Measurements from ENCODE around the gene ARID4B. TPM values are rescaled to one million over a fixed set of nuclear protein-coding genes. Genes with fewer than 3 reads are reported as not detected.
A peak's percentile ranks its signal among the peaks of the same experiment; 100 is the strongest.

ARID4B gene
- total RNA-seq, 1 donor from 2014 or later = 15.7 TPM

DNA sequence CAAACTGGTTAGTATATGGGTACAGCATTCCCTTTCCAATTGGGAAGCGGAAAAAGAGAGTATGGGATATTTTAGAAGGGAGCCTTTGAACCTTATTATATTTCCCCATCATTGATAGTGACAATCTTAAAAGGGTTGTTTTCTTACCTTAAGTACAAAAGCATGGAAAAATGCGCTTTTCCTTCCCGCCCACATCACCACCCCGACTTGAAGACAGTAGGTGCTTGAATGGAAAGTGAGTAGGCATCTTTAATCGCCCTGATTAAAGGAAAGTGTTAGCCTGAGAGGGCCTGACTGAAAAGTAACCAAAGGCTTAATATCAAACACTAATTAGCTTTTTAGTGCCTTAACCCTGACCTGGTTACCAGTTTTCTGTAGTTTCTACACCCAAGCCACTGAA, 15.7 kb upstream of the ARID4B start:
- TF ChIP-seq, protein P1, sequence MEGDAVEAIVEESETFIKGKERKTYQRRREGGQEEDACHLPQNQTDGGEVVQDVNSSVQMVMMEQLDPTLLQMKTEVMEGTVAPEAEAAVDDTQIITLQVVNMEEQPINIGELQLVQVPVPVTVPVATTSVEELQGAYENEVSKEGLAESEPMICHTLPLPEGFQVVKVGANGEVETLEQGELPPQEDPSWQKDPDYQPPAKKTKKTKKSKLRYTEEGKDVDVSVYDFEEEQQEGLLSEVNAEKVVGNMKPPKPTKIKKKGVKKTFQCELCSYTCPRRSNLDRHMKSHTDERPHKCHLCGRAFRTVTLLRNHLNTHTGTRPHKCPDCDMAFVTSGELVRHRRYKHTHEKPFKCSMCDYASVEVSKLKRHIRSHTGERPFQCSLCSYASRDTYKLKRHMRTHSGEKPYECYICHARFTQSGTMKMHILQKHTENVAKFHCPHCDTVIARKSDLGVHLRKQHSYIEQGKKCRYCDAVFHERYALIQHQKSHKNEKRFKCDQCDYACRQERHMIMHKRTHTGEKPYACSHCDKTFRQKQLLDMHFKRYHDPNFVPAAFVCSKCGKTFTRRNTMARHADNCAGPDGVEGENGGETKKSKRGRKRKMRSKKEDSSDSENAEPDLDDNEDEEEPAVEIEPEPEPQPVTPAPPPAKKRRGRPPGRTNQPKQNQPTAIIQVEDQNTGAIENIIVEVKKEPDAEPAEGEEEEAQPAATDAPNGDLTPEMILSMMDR (IDR thresholded peaks at IDR 0.05; ENCODE audit: borderline replicate concordance) = no peak
- intact Hi-C loops (cut with micrococcal nuclease) = no loop called here
- Histone ChIP-seq H3K4me1 (peaks cover 12% of the 10 kb centered on the region), H3K27me3 (ENCODE audit: low read depth) (no peaks in the 10 kb centered on the region), H3K27ac (replicated peaks) (no peak overlapping the region), H3K9me3 (replicated peaks) (no peaks in the 10 kb centered on the region), H3K4me3 (no peak overlapping the region), H3K36me3 (peaks cover 33% of the 10 kb centered on the region)
- DNase-seq = no peak

DNA sequence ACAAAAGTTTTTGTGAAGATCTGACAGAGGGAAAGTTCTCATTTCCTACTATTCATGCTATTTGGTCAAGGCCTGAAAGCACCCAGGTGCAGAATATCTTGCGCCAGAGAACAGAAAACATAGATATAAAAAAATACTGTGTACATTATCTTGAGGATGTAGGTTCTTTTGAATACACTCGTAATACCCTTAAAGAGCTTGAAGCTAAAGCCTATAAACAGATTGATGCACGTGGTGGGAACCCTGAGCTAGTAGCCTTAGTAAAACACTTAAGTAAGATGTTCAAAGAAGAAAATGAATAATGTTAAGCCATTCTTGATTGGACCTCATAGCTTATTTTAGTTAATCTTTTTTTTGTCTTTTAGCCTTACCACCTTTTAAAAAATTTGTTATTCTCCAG, 14.5 kb upstream of the ARID4B start:
- DNase-seq = no peak
- TF ChIP-seq, protein P1 (IDR thresholded peaks at IDR 0.05; ENCODE audit: borderline replicate concordance) = no peak
- Histone ChIP-seq H3K27ac (replicated peaks) (no peak overlapping the region), H3K4me3 (no peak overlapping the region), H3K9me3 (replicated peaks) (no peaks in the 10 kb centered on the region), H3K36me3 (peaks cover 46% of the 10 kb centered on the region), H3K27me3 (ENCODE audit: low read depth) (no peaks in the 10 kb centered on the region), H3K4me1 (peaks cover 18% of the 10 kb centered on the region)
- intact Hi-C loops (cut with micrococcal nuclease) = no loop called here

DNA sequence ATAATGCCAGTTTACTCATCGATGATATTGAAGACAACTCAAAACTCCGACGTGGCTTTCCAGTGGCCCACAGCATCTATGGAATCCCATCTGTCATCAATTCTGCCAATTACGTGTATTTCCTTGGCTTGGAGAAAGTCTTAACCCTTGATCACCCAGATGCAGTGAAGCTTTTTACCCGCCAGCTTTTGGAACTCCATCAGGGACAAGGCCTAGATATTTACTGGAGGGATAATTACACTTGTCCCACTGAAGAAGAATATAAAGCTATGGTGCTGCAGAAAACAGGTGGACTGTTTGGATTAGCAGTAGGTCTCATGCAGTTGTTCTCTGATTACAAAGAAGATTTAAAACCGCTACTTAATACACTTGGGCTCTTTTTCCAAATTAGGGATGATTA, 14.1 kb upstream of the ARID4B start:
- TF ChIP-seq, protein P1 (IDR thresholded peaks at IDR 0.05; ENCODE audit: borderline replicate concordance) = no peak
- Histone ChIP-seq H3K9me3 (replicated peaks) (no peaks in the 10 kb centered on the region), H3K27me3 (ENCODE audit: low read depth) (no peaks in the 10 kb centered on the region), H3K4me1 (peaks cover 23% of the 10 kb centered on the region), H3K36me3 (peaks cover 47% of the 10 kb centered on the region), H3K27ac (replicated peaks) (no peak overlapping the region), H3K4me3 (no peak overlapping the region)
- no peak for DNase-seq
- intact Hi-C loops (cut with micrococcal nuclease) = no loop called here

DNA sequence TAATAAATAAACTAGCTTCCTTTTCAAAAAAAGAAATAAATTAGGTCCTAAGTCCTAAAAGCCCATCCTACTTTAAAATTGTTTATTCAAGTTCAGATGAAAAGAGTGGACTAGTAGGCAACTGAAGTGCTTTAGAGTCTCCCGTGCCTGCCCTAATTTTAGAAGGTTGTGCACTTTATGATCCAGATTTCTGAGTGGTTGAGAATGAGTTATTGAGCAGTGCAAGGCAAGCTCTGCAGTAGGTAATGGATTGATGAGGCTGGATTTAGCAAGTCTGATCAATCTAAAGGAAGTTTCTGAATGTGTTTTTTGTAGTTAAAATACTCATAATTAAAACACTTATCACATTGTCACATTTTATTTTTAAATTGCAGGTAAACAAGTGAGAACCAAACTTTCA, 13.4 kb upstream of the ARID4B start:
- Histone ChIP-seq H3K27me3 (ENCODE audit: low read depth) (no peaks in the 10 kb centered on the region), H3K4me1 (peaks cover 30% of the 10 kb centered on the region), H3K4me3 (no peak overlapping the region), H3K27ac (replicated peaks) (no peak overlapping the region), H3K36me3 (peaks cover 45% of the 10 kb centered on the region), H3K9me3 (replicated peaks) (no peaks in the 10 kb centered on the region)
- TF ChIP-seq, protein P1 (IDR thresholded peaks at IDR 0.05; ENCODE audit: borderline replicate concordance) = no peak
- no peak for DNase-seq
- intact Hi-C loops (cut with micrococcal nuclease) = no loop called here

DNA sequence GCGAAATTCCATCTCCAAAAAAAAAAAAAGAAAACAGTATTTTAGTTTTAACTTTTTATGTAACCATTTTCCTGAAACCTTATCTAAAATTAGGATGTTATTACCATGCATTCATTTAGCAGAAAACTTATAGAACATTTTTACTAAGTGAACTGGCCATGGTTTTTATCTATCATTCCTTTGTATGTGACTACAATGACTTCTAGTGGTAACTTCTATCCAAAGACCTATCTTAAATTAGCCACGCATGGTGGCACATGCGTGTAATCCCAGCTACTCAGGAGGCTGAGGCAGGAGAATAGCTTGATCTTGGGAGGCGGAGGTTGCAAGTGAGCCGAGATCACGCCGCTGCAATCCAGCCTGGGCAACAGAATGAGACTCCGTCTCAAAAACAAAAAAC, 11.8 kb upstream of the ARID4B start:
- no peak for DNase-seq
- peaks cover 33% of the 10 kb centered on the region for H3K4me1 ChIP-seq
- H3K27ac ChIP-seq (replicated peaks) = no peak overlapping the region
- intact Hi-C loops (cut with micrococcal nuclease) = no loop called here
- TF ChIP-seq, protein P1 (IDR thresholded peaks at IDR 0.05; ENCODE audit: borderline replicate concordance) = no peak
- no peaks in the 10 kb centered on the region for H3K27me3 ChIP-seq (ENCODE audit: low read depth)
- no peaks in the 10 kb centered on the region for H3K9me3 ChIP-seq (replicated peaks)
- H3K4me3 ChIP-seq = no peak overlapping the region
- peaks cover 43% of the 10 kb centered on the region for H3K36me3 ChIP-seq

DNA sequence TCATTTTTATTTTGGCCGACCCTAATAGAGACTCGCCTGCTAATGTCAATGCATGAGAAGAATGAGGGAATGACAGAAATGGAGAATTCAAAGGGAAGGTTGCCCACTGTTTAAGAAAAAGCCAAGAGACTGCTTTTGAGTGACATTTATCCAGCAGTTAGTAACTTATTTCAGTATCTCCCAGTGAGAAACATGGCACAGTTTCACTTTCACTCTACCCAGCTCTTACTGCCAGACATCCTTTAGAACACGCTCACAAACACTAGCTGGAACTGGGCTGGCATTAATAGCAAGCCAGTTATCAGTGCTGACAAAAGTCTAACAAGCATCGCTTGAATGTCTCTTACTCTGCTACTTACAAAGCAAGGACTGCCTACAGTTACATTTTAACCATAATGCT, 8.9 kb upstream of the ARID4B start:
- Histone ChIP-seq H3K27ac (replicated peaks) (peak overlapping the region; percentile 20), H3K27me3 (ENCODE audit: low read depth) (no peaks in the 10 kb centered on the region), H3K9me3 (replicated peaks) (no peaks in the 10 kb centered on the region), H3K4me3 (peak overlapping the region; percentile 19), H3K4me1 (peaks cover 39% of the 10 kb centered on the region), H3K36me3 (peaks cover 30% of the 10 kb centered on the region)
- TF ChIP-seq, protein P1 (IDR thresholded peaks at IDR 0.05; ENCODE audit: borderline replicate concordance) = no peak
- intact Hi-C loops (cut with micrococcal nuclease) = no loop called here
- DNase-seq = no peak
